ENCODE results near the gene NDST4.
A peak's percentile ranks its signal among the peaks of the same experiment; 100 is the strongest.
"Not testable (repeated sequence)": the region's sequence is repeated elsewhere in the genome, so short reads cannot be mapped to it uniquely, and the experiment has no call there.

Gene NDST4

GRCh38 chr4:115053313-115053712 is 60.1 kb downstream of the NDST4 start:
- DNase-seq (ENCODE audit: low read depth), result no peak

- no peak for DNase-seq (ENCODE audit: low read depth)
Observed at GRCh38 chr4:115042496-115042895, 70.9 kb downstream of the NDST4 start.

GRCh38 chr4:115030281-115030680 is 83.1 kb downstream of the NDST4 start:
- DNase-seq (ENCODE audit: low read depth), result no peak

- no peak for DNase-seq (ENCODE audit: low read depth)
Observed at GRCh38 chr4:115028682-115029410, 84.6 kb downstream of the NDST4 start.

GRCh38 chr4:114999880-115000279 is 113.5 kb downstream of the NDST4 start:
- DNase-seq (ENCODE audit: low read depth), result no peak

- no peak for DNase-seq (ENCODE audit: low read depth)
Observed at GRCh38 chr4:114998316-114998715, 115.1 kb downstream of the NDST4 start.

GRCh38 chr4:114997576-114998247 is 115.7 kb downstream of the NDST4 start:
- no peak for DNase-seq (ENCODE audit: low read depth)

GRCh38 chr4:114986133-114986532 is 127.3 kb downstream of the NDST4 start:
- no peak for DNase-seq (ENCODE audit: low read depth)

- DNase-seq (ENCODE audit: low read depth), result peak; percentile 53
Observed at GRCh38 chr4:114980932-114981708, 132.3 kb downstream of the NDST4 start.

GRCh38 chr4:114980399-114980798 is 133.0 kb downstream of the NDST4 start:
- DNase-seq (ENCODE audit: low read depth), result not testable (repeated sequence)

- DNase-seq (ENCODE audit: low read depth), result no peak
Observed at GRCh38 chr4:114976901-114977300, 136.5 kb downstream of the NDST4 start.

GRCh38 chr4:114964026-114964425 is 149.4 kb downstream of the NDST4 start:
- DNase-seq (ENCODE audit: low read depth), result no peak

- DNase-seq (ENCODE audit: low read depth), result no peak
Observed at GRCh38 chr4:114945616-114946015, 167.8 kb downstream of the NDST4 start.

GRCh38 chr4:114941503-114941902 is 171.9 kb downstream of the NDST4 start:
- DNase-seq (ENCODE audit: low read depth), result no peak

GRCh38 chr4:114927881-114928280 is 185.5 kb downstream of the NDST4 start:
- no peak for DNase-seq (ENCODE audit: low read depth)

GRCh38 chr4:114926583-114926982 is 186.8 kb downstream of the NDST4 start:
- DNase-seq (ENCODE audit: low read depth), result no peak

GRCh38 chr4:114924311-114924710 is 189.1 kb downstream of the NDST4 start:
- no peak for DNase-seq (ENCODE audit: low read depth)

GRCh38 chr4:114922592-114922933 is 190.9 kb downstream of the NDST4 start:
- DNase-seq (ENCODE audit: low read depth), result no peak

GRCh38 chr4:114921790-114922591 is 191.4 kb downstream of the NDST4 start:
- no peak for DNase-seq (ENCODE audit: low read depth)

GRCh38 chr4:114921191-114921590 is 192.2 kb downstream of the NDST4 start:
- no peak for DNase-seq (ENCODE audit: low read depth)

- DNase-seq (ENCODE audit: low read depth), result no peak
Observed at GRCh38 chr4:114911111-114911510, 202.3 kb downstream of the NDST4 start.

- no peak for DNase-seq (ENCODE audit: low read depth)
Observed at GRCh38 chr4:114907568-114907967, 205.9 kb downstream of the NDST4 start.

Measured in fibroblast of the conjunctiva (primary cell).